ENCODE measurements around the gene GPR143. TPM values are rescaled to one million over a fixed set of nuclear protein-coding genes. Genes with fewer than 3 reads are reported as not detected.
"Not testable (repeated sequence)": the region's sequence is repeated elsewhere in the genome, so short reads cannot be mapped to it uniquely, and the experiment has no call there.

Gene GPR143
- 16.6 and 17.4 TPM in 2 replicates for total RNA-seq

DNA sequence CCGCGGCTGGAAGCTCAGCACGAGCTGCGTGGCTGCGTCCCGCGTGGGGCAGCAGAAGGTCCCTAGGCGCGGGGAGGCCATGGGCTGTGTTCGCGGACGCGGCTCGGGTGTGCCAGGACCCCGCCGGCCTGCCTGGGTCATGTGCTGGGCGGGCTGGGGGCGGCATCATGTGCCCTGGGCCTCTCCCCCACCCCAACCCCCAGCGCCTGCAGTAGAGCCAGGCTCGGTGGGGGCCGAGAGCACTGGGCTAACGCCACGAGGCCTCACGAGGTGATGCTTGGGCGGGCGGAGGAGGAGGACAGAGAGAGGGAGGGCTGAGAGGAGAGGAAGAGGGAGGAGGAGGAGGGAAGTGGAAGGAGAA is at the start of gene GPR143:
TSS of gene GPR143 (minus strand) at position 111 of the 361 bp plus-strand sequence. CDS start at position 81, 30 bp downstream.
- TF ChIP-seq, protein P1, sequence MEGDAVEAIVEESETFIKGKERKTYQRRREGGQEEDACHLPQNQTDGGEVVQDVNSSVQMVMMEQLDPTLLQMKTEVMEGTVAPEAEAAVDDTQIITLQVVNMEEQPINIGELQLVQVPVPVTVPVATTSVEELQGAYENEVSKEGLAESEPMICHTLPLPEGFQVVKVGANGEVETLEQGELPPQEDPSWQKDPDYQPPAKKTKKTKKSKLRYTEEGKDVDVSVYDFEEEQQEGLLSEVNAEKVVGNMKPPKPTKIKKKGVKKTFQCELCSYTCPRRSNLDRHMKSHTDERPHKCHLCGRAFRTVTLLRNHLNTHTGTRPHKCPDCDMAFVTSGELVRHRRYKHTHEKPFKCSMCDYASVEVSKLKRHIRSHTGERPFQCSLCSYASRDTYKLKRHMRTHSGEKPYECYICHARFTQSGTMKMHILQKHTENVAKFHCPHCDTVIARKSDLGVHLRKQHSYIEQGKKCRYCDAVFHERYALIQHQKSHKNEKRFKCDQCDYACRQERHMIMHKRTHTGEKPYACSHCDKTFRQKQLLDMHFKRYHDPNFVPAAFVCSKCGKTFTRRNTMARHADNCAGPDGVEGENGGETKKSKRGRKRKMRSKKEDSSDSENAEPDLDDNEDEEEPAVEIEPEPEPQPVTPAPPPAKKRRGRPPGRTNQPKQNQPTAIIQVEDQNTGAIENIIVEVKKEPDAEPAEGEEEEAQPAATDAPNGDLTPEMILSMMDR (conservative IDR thresholded peaks at IDR 0.05; ENCODE audit: low read depth, low read length), result no peak

DNA sequence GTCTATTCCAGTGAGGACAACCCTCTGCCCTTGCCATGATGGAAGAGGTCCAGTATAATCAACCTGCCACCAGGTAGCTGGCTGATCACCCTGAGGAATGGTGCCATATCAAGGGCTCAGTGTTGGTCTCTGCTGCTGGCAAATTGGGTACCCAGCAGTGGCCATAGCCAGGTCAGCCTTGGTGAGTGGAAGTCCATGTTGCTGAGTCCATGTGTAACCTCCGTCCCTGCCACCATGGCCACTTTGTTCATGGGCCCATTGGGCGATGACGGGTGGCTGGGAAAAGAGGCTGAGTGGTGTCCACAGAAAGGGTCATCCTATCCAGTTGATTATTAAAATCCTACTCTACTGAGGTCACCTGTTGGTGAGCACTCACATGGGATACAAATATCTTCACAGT is 45.4 kb upstream of the GPR143 start:
- DNase-seq (ENCODE audit: low read depth), result not testable (repeated sequence)

More for the DNA sequence above, at the start of gene GPR143:
- H3K4me3 ChIP-seq (ENCODE audit: low read depth, low read length), result peak within 1 kb of the TSS; percentile 55
- DNase-seq (ENCODE audit: low read depth), result no peak

DNA sequence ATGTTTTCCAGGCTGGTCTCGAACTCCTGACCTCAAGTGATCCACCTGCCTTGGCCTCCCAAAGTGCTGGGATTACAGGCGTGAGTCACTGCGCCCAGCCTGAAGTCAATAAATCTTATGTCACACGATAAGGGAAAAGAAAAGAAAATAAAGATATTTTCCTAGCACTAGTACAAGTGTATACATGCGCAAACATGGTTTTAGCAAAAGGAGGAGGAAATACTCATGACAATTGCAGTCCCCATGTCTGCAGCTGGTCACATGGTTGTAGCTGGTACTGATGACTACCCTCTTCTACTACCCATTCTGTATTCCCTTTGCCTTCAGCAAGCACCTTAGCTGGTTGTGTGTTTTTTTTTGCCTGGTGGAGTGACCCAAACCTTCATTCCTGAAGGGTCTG is 44.2 kb upstream of the GPR143 start:
- not testable (repeated sequence) for H3K4me3 ChIP-seq (ENCODE audit: low read depth, low read length); DNase-seq (ENCODE audit: low read depth)

More for the DNA sequence above, 45.4 kb upstream of the GPR143 start:
- not testable (repeated sequence) for H3K4me3 ChIP-seq (ENCODE audit: low read depth, low read length)

DNA sequence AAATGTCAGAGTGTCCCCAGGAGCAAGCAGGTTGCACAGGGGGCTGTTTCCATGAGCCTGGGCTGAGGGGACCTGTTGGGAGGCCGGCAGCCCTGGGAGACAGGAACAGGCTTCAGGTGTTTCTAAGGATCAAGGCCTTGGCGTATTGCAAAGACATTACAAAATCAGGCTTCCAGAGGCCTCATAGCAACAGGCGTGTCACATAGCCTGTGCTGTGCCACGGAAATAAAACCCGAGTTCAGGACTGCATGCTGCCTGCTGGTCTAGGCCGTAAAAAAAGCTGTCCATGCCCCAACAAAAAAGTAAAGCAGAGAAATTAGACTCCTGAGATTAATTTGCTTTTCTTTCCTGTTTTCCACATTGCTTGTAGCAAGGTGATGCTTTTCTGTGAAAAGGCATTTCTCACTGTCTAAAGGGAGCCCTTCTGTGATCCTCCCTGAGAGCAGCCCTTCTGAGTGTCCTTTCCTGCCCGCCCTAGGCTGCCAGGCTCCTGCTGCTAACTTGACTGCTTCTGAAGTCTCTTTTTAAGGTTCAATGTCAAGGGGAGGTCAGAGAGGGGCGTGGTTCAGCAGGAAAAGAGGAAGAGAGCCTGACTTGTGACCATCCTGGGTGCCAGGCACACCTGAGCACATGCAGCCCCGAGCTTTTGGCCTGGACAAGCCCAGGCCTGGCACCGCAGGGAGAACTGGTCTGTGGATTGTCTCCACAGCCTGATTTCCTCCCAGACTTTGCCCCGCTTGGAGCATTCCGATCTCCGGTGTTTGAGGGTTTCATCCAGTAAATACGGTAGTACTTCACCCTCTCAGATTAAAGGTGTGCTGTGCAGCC is 41.9 kb upstream of the GPR143 start:
- no peak for DNase-seq (ENCODE audit: low read depth)
- TF ChIP-seq, protein P1 (conservative IDR thresholded peaks at IDR 0.05; ENCODE audit: low read depth, low read length), result no peak
- no peak overlapping the region for H3K4me3 ChIP-seq (ENCODE audit: low read depth, low read length)

DNA sequence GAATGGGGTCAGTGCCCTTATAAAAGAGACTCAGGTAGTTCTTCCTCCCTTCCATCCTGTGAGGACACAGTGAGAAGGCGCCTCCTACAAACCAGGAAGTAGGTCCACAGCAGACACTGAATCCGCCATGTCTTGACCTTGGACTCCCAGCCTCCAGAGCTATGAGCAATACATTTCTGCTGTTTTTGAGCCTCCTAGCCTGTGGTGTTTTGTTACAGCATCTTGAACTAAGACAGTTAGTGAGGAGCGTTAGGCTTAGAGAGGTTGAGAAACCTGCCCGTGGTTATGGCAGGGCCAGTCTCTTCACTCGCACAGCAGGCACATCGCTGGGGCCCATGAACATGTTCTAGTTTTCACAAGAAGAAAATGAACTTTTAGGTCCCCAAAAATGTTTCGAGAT is 40.3 kb upstream of the GPR143 start:
- TF ChIP-seq, protein P1 (conservative IDR thresholded peaks at IDR 0.05; ENCODE audit: low read depth, low read length), result no peak
- DNase-seq (ENCODE audit: low read depth), result no peak
- H3K4me3 ChIP-seq (ENCODE audit: low read depth, low read length), result no peak overlapping the region

DNA sequence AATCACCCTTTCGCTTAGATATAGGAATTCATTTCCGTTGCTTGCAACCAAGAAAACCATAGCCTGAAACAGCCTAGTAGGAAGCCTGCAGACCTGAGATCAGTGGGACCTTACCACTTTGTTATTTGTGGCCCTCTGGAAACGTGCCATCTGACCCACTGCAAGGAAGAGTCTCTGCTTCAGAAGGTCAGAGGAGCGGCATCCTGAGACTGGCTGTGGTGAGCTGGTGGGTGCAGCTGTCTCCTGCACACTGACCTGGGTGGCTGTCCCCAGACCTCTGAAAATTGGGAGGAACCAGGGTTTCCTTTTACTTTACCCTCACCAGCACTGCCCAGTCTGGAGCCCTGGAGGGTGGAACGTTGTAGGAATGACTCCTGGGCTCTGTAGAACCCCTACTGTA is 38.8 kb upstream of the GPR143 start:
- DNase-seq (ENCODE audit: low read depth), result no peak
- TF ChIP-seq, protein P1 (conservative IDR thresholded peaks at IDR 0.05; ENCODE audit: low read depth, low read length), result no peak
- no peak overlapping the region for H3K4me3 ChIP-seq (ENCODE audit: low read depth, low read length)

DNA sequence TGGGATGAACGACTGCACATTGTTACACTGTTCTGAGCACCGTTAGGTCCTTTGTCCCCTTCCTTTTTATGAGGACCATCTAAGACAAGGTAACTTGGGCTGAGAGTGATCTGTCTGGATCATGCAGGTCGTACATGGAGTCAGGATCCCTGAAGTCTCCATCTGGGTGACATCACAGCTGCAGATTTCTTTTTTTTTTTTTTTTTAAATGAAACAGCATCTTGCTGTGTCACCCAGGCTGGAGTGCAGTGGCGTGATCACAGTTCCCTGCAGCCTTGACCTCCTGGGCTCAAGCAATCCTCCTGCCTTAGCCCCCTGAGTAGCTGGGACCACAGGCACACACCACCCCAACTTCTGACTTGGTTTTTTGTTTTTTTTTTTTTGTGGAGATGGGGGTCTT is 37.1 kb upstream of the GPR143 start:
- DNase-seq (ENCODE audit: low read depth), result no peak
- H3K4me3 ChIP-seq (ENCODE audit: low read depth, low read length), result no peak overlapping the region
- TF ChIP-seq, protein P1 (conservative IDR thresholded peaks at IDR 0.05; ENCODE audit: low read depth, low read length), result no peak

Measured in epithelial cell of proximal tubule (primary cell).